Activated CD4-positive, alpha-beta T cell treated with anti-CD3 and anti-CD28 coated beads, Interleukin-2, amount 50 U/mL, for 1 hour (primary cell): ENCODE results near the gene CRYM.
"Not testable (repeated sequence)": the region's sequence is repeated elsewhere in the genome, so short reads cannot be mapped to it uniquely, and the experiment has no call there.

ENCODE experiments used
- DNase-seq: peaks from one replicate; pipeline ENCODE4 v3.0.0-alpha.2; 2020

Gene CRYM

DNA sequence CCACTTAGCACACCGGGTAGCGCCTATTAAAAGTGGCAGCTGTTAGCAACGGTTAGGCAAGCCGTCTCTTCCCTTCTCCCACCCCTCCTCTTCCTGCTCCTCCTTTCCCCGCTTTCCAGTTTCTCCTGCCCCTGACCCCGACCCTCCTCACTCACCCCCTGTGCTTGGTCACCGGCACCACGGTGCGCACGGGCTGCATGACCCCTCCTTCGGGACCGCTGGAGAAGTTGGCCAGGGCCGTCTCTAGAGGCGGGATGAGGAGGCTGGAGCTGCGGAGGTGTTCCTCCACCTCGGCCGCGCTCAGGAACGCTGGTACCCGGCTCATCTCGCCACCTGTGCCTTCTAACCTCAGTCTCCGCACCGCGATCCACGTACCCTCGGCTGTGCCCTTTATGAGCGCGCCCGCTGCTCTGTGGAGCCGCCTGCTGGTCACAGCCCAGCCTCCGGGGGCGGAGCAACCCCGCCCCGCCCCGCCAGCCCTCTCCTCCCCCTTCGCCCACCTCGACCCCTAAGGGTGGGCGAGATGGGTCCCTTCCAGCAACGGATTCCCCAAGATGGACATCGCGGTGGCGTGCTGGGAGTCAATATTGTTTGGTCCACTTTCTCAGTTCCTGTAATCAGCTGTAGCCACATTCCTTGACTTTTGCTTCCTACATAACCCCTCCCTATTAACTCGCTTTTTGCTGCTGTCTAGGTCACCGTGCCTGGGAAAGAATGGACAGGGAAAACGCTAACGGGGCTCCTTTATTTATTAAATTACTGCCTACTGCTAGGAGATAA, at the start of gene CRYM:
CRYM (minus strand) TSS at position 364 of the 780 bp plus-strand sequence; CDS start at position 325, 39 bp downstream.
- peak; percentile 32 for DNase-seq

GRCh38 chr16:21327046-21327445, 49.0 kb upstream of the CRYM start:
- DNase-seq: no peak

DNA sequence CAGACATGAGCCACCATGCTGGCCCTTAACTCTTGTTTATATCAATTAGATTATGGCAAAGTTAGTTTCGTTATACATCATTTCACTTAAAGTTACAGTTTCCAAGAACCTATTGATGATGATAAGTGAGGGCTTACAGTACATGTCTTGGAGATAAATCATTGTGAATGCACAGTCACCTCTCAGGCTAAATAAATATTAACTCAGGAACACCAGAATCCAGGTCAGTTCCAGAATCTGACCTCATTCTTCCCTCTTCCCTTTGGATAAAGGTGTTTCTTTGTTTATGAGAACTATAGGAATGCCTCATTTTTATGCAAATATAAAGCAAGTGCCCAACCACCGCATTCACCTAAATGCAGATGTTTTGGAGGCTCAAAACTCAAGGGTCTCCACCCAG, 48.4 kb upstream of the CRYM start:
- DNase-seq: no peak

- no peak for DNase-seq
Observed at GRCh38 chr16:21324267-21324666, 46.2 kb upstream of the CRYM start.

DNA sequence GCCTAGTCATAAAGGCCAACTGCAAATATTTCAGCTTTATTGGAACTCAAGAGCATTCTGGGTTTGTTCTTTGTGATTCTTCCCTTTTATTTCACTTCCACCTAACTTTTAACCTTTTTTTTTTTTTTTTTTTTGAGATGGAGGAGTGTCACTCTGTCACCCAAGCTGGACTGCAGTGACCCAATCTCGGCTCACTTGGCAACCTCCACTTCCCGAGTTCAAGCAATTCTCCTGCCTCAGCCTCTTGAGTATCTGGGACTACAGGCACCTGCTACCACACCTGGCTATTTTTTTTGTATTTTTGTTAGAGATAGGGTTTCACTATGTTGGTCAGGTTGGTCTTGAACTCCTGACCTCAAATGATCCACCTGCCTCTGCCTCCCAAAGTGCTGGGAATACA, 44.2 kb upstream of the CRYM start:
- not testable (repeated sequence) for DNase-seq

DNA sequence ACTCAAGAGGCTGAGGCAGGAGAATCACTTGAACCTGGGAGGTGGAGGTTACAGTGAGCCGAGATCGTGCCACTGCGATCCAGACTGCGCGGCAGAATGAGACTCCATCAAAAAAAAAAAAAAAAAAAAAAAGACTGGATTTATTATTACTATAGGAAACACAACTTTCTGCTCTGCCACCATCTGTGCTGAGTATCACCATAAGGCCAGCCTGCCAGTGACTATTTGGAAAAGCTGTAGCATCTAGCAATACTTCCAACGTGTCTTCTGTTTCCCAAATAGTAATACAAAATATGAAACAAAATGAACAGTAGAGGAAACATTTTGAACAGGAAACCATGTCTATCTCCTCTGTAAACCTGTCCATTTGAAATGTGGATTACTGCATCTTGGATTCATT, 43.6 kb upstream of the CRYM start:
- DNase-seq: no peak

DNA sequence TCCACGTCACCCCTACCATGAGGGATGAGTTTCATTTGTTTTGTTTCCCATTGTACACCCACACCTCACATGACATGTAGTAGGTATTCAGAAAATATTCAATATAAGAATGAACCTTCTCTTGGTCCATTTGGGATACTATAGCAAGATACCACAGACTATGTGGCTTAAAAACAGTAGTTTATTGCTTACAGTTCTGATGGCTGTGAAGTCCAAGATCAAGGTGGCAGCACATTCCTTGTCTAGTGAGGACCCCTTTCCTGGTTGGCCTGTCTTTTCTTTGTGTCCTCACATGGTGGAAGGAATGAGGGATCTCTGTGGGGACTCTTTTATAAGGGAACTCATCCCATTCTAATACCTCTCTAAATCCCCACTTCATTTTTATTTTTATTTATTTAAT, 36.2 kb upstream of the CRYM start:
- DNase-seq: no peak

DNA sequence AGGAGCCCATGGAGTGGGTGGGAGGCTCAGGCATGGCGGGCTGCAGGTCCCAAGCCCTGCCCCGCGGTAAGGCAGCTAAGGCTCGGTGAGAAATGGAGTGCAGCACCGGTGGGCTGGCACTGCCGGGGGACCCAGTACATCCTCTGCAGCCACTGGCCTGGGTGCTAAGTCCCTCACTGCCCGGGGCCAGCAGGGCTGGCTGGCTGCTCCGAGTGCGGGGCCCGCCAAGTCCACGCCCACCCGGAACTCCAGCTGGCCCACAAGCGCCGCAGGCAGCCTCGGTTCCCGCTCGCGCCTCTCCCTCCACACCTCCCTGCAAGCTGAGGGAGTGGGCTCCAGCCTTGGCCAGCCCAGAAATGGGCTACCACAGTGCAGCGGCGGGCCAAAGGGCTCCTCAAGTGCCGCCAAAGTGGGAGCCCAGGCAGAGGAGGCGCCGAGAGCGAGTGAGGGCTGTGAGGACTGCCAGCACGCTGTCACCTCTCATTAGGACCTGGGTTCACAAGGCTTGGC, 34.8 kb upstream of the CRYM start:
- not testable (repeated sequence) for DNase-seq

GRCh38 chr16:21312046-21312445, 34.0 kb upstream of the CRYM start:
- DNase-seq: not testable (repeated sequence)

DNA sequence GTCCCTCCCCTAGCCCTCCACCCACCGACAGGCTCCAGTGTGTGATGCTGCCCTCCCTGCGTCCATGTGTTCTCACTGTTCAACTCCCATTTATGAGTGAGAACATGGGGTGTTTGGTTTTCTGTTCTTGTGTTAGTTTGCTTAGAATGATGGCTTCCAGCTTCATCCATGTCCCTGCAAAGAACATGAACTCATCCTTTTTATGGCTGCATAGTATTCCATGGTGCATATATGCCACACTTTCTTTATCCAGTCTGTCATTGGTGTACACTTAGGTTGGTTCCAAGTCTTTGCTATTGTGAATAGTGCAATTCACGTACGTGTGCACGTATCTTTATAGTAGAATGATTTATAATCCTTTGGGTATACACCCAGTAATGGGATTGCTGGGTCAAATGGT, 28.6 kb upstream of the CRYM start:
- DNase-seq: not testable (repeated sequence)

GRCh38 chr16:21302898-21303528, 24.9 kb upstream of the CRYM start:
- DNase-seq: no peak

DNA sequence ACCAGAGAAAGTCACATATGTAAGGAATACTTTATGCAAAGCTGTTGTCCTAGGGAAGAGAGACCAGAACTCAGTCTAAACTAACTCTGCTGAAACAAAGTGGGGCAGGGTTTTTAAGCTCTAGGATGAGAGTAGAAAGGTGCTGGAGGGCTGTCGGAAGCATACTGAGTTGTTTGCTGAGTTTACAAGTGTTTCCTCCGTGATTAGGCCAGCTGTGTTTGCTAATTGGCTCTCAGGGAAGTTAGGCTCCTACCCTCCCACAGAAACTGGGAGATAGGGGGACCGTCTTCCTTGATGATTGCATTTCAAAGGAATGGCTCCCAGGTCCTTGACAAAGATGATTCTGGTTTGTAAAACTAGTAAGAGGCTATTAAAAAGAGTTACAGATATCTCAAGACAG, 24.4 kb upstream of the CRYM start:
- no peak for DNase-seq

DNA sequence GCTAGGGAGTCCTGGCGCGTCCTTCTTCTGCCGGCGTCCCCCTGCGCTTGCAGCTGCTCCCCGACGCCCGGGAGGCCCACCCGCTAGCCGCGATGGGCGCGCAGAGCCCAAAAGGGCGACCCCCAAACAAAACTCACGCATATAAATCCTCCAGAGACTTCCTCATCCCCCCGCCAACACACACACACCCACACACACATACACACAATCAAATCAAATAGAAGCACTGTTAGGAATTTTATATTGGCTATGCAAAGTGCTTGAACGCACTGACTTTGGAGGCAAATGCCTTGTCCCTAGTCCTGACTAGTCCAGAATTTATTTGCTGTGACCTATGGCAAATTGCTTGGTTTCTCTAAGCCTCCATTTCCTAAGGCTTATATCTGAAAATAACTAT, 23.8 kb upstream of the CRYM start:
- DNase-seq: no peak

- peak; percentile 19 for DNase-seq
Observed at GRCh38 chr16:21301168-21301894, 23.2 kb upstream of the CRYM start.

DNA sequence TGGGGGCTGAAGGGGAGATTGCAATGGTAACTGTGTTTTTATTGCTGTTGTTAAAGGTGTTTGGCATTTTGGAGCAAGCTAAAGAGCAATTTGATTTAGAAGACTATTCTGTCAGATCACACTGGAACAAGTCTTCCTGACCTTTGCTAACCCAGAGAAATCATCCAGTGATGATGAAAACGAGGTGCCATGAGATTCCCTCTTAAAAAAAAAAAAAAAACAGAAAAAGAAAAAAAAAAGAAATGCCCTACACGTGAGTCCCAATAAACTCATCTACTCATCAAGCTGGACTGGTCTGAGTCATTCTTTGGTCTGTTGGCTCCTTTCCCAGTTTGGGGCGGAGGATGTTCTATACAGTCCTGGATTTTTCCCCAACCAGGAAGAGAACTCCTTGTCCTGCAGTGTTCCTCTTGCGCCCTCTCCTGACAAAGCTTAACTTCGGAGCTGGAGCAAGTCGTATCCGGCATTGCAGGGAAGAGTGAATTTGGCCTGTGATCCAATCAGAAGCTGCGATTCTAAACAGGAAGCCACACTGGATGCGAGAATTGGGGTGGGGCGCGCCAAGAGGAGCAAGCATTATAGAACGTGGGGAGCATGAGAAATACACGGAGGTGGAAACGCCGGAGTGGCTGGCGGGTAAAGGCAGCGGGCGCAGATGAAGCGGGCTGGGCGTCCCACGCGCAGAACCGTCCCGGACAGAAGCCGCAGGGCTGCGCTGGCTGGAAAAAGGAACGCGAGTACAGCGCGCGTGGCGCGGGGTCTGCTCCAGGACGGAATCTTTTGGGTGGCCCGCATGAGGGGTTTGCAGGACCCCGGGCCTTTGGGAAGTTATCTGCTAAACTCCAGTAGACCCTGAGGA, 22.4 kb upstream of the CRYM start:
- DNase-seq: peak; percentile 18

DNA sequence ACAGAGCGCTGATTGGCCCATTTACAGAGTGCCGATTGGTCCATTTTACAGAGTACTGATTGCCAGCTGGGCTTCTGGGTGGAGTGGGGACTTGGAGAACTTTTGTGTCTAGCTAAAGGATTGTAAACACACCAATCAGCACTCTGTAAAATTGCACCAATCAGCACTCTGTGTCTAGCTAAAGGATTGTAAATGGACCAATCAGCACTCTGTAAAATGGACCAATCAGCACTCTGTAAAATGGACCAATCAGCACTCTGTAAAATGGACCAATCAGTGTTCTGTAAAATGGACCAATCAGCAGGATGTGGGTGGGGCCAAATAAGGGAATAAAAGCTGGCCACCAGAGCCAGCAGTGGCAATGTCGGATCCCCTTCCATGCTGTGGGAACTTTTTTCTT, 11.7 kb upstream of the CRYM start:
- DNase-seq: not testable (repeated sequence)

- no peak for DNase-seq
Observed at GRCh38 chr16:21285314-21285713, 7.2 kb upstream of the CRYM start.

- no peak for DNase-seq
Observed at GRCh38 chr16:21284414-21284813, 6.3 kb upstream of the CRYM start.

DNA sequence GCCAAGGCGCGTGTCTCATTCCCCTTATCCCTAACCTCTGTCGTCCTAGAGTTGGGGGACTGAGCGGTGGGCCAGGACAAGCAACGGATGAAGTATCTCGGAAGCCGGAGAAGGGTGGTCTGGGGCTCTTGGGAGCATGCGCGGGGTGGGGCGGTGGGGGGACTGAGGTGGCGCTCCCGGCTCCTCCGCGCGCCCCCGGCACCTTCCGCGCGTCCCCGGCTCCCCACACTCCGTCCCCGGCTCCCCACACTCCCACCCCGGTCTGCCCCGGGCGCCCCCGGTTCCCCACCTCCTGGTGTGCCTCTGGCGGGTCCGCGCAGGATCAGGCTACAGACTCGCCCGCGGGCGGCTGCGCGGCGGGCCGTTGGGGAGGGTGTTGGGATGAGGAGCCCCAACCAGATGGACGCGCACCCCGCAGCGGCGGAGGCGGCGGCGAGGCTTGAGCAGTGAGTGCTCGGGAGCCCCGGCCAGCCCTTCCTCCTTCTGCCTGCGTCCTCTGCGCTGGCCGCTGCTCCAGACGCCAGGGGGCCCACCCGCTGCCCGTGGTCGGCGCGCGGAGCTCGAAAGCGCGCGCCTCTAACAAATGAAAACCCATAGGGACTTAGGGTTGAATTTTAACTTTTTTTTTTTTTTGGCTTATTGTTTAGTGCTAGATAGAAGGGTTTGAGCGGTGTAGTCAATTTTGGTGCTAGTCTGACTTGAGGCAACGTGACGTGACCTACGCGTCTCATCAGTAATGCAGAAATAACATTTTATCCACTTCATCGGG, 5.6 kb upstream of the CRYM start:
- DNase-seq: no peak

DNA sequence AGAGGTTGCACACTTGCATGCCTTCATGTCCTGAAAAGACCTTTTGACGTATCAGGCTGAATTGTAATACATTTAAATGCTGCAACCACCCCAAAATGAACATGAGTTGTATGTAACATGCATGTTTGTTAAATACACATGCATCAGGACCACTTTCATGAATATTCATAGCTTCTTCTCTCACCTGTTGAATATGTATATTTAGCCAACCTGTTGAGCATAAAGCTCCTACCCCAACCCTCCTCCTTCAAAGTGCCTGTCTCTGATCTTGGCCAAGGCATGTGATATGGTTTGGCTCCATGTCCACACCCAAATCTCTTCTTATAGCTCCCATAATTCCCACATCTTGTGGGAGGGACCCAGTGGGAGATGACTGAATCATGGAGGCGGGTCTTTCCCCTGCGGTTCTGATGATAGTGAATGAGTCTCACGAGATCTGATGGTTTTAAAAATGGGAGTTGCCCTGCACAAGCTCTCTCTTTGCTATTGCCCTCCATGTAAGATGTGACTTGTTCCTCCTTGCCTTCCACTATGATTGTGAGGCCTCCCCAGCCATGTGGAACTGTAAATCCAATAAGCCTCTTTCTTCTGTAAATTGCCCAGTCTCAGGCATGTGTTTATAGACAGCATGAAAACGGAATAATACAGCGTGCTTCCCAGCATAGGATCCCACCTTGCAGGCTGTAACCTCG, 3.8 kb upstream of the CRYM start:
- DNase-seq: no peak

DNA sequence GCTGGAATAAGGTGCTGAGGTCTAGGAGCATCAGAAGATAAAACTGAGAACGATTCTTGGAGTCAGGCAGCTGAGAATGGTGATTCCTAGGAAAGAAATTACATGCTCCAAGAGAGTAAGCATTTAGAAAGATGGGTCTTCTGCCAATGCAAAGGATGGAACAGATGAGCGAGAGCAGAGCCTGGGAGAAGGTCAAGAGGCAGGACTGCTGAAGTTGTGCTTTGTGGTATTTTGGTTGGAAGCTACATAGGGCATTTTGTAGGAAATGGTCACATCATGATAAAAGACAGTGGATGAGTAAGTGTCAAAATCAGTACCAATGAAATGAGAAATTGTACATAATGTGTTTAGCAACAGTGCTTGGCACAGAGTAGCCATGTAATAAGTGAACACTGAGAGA, 1.4 kb upstream of the CRYM start:
- no peak for DNase-seq
